ENCODE results near the gene A3GALT2. TPM values are rescaled to one million over a fixed set of nuclear protein-coding genes. Genes with fewer than 3 reads are reported as not detected.

Gene A3GALT2
- total RNA-seq, 1 donor from 2014 or later: not detected

DNA sequence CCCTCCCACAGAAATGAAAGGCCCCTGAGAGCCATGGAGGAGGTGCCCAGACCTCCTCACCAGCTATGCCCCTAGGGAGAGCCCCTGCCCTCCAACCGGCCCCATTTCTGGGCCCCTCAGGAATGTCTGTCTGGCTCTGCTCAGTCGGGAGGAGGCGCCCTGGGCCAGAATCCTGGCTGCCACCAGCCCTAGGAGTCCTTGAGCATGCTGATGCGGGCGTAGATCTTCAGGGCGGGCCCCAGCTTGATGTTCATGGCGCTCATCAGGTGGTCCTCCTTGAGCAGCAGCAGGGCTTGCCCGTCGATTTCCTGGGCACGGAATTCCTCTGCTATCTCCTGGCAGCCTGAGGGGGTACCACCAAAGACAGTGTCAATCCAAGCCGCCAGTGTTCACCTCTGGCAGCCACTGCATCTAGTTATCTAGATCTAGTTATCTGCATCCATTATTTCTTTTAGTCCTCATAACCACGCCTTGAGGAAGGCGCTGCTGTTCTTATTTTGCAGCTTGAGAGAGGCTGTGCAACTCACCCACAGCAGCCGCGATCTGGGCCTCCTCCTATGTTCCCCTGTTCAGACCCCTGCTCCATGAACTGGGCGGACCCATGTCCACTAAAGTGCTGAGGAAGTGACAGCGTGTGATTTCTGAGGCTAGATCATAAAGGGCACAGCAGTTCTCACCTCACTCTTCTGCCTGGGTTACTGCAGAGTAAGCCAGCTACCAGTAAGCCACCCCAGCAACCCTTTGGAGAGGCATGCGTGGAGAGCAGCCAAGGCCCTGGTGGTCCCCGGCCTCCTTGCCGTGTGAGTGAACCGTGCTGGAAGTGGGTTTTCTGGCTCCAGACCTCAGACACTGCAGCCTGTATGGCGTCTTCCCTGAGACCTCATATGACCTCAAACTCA lies 4.0 kb upstream of the A3GALT2 start:
- no peak overlapping the region for H3K4me3 ChIP-seq (ENCODE audit: low read depth, low read length)
- TF ChIP-seq, protein P1, sequence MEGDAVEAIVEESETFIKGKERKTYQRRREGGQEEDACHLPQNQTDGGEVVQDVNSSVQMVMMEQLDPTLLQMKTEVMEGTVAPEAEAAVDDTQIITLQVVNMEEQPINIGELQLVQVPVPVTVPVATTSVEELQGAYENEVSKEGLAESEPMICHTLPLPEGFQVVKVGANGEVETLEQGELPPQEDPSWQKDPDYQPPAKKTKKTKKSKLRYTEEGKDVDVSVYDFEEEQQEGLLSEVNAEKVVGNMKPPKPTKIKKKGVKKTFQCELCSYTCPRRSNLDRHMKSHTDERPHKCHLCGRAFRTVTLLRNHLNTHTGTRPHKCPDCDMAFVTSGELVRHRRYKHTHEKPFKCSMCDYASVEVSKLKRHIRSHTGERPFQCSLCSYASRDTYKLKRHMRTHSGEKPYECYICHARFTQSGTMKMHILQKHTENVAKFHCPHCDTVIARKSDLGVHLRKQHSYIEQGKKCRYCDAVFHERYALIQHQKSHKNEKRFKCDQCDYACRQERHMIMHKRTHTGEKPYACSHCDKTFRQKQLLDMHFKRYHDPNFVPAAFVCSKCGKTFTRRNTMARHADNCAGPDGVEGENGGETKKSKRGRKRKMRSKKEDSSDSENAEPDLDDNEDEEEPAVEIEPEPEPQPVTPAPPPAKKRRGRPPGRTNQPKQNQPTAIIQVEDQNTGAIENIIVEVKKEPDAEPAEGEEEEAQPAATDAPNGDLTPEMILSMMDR (conservative IDR thresholded peaks at IDR 0.05; ENCODE audit: low read depth, low read length): no peak
- no peak for DNase-seq (ENCODE audit: low read depth)

DNA sequence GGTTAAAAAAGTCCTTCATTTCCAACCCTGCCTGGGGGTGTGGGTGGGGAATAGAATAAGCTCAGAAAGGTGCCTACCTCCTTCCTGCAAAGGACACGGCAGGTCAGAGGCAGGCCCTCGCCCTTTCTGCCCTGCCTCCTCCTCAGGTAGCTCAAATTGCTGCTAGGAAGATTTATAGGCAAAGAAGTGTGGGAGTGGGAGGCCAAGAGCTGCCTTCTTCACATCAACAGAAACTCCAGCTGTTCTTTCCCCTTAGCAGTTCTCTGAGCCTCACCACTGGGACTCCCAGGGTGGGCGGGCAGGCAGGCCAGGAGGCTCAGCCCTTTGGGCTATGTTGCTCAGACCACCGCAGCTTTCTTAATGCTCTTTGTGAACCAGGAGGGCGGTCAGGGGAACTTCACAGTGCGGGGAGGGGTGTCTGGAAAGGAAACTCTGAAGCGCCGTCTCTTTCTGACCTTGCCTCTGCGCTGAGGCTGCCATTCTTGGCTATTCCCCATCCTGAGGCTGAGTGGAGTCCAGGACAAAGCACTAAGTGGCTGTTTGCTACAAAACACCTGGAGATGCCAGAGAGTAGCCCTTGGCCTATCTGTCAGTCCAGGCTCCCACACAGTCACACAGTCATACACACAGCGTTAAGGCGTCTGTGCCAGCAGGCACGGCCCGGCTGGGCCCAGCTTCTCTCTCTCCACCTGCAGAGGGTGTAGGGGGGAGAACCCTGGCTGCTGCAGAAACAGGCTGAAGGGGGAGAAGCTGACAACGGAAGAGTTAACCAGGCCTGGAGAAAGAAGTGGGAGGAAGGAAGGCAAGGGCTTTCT lies 3.0 kb upstream of the A3GALT2 start:
- TF ChIP-seq, protein P1 (conservative IDR thresholded peaks at IDR 0.05; ENCODE audit: low read depth, low read length): no peak
- no peak for DNase-seq (ENCODE audit: low read depth)
- H3K4me3 ChIP-seq (ENCODE audit: low read depth, low read length): no peak overlapping the region

DNA sequence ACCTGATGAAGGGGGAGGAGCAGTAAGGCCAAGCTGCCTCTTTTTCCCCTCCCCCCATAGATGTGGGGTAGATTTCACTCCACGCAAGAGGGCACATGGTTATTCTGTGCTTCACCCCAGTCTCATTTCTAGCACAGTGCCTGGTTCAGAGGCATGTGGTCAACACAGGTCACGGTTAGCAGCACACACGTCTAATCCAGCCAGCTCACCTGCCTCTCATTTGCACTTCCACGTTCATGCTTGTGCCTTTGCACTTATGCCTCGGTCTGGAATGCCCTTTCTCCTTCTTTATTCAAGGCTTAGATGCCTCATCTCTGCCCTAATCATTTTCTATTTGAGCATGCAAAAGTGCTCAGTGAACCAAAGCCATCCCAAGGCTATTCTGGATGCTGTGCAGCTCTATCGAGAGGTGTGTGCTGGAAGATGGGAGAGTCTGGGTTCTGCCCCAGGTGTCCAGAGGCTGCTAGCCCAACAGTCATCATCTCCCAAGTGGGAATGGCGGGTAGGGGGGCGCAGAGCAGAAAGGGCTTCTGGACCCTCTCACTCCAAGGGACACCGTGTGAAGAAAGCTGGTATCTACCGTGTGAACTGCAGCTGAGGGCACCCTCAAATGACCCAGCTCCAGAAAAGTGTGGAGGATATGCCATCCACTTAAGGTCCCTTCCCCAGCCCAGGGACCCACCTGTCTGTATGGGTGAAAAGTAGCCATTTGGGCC lies 2.1 kb upstream of the A3GALT2 start:
- TF ChIP-seq, protein P1 (conservative IDR thresholded peaks at IDR 0.05; ENCODE audit: low read depth, low read length): no peak
- DNase-seq (ENCODE audit: low read depth): no peak
- no peak overlapping the region for H3K4me3 ChIP-seq (ENCODE audit: low read depth, low read length)

DNA sequence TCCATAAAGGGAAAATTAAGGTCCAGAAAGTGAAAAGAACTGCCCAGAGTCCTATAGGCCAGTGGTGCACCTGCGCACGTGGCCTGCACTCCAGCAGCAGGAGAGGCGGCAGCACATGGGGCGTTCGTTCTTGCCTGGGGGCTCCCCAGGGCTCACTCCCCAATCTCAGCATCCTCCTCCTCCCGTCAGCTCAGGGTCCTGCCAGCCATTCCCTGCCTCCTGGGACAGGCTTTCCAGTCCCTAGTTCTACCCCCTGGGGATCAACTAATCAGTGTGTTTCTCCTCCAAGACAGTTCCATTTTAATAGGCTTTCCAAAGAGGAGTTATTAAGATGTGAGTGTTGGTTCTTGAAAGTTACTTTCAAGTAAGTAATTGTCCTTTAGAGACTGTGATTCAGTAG lies 1.2 kb upstream of the A3GALT2 start:
- no peak for DNase-seq (ENCODE audit: low read depth)
- TF ChIP-seq, protein P1 (conservative IDR thresholded peaks at IDR 0.05; ENCODE audit: low read depth, low read length): no peak
- no peak overlapping the region for H3K4me3 ChIP-seq (ENCODE audit: low read depth, low read length)

DNA sequence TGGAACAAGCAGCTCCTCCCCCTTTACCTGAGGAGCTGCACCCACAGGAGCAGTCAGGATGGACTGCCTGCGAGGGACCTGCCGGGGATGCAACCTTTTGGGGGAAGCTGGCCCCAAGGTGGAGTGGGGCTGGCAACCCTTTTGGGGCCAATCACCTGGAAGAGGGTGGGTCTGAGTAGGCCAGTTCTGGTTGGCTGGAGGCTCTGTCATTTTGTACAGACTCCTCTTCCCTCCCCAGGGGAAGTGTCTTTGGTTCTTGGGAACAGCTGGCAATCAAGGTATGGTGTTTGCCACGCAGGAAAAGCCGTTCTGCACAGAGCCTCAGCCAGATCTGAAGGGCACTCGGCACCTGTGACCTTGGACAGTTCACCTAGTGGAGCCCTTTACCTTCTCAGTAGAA lies 280 bp upstream of the A3GALT2 start:
- TF ChIP-seq, protein P1 (conservative IDR thresholded peaks at IDR 0.05; ENCODE audit: low read depth, low read length): no peak
- DNase-seq (ENCODE audit: low read depth): no peak
- H3K4me3 ChIP-seq (ENCODE audit: low read depth, low read length): no peak overlapping the region

DNA sequence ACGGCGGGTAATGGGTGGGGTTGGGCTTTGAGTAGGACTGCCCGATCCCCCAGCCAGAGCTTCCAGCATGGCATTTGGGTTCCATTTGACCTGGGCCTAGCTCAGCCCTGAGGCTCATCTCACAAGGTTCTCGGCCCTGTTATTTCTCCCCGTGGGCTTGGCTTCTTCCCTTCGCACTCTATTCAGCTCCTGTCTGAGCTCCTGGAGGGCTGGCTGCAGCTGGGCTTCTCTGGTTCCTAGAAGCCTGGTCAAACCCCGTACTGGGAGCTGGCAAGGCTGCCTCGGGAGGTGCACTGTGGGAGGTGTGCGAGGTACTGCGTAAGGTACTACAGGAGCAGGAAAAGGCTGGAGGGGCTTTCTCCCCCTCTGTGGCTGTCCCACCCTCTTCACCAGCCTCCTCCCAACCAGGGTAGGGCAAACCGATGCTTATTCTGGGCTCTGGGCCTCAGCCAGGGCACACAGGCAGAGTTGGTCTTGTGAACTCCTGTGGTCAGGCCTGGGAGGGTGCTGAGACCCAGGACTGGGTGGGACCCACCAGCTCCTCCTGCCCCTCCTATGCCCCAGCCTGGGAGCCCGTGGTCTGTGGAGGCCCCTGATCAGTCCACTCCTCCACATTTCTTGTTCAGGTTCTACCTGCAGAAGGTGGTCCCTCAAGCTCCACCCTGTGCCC lies 814 bp downstream of the A3GALT2 start:
- TF ChIP-seq, protein P1 (conservative IDR thresholded peaks at IDR 0.05; ENCODE audit: low read depth, low read length): no peak
- no peak overlapping the region for H3K4me3 ChIP-seq (ENCODE audit: low read depth, low read length)
- no peak for DNase-seq (ENCODE audit: low read depth)
